Measurements from ENCODE around the gene GABRG3.
"Not testable (repeated sequence)": the region's sequence is repeated elsewhere in the genome, so short reads cannot be mapped to it uniquely, and the experiment has no call there.

GABRG3 gene

DNA sequence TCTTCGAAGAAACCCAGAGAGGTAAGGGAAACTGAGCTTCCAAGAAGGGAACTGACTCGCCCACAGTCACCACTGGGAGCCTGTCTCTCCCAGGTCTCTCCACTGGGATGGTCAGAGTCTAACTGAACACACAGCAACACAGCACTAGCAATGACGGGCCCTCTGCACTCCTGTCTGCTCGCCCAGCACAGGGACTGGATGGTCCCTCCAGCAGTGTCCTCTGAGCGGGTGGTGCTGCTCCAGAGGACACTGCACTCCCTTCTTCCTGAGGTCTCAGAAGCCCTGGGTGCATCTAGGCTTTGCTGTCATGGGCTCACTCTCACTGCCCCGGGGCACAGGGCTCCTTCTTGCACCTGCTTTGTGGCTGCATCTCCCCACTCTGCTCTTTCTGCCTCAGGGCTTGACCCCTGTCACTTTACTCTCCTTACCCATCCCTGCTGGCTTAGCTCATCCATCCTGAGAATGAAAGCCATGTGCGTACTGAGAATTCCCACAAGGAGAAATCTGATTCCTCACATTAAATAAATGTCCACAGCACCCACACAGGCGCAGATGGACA lies 356.6 kb downstream of the GABRG3 start:
- no peak for DNase-seq (ENCODE audit: low read depth, low spot score)

DNA sequence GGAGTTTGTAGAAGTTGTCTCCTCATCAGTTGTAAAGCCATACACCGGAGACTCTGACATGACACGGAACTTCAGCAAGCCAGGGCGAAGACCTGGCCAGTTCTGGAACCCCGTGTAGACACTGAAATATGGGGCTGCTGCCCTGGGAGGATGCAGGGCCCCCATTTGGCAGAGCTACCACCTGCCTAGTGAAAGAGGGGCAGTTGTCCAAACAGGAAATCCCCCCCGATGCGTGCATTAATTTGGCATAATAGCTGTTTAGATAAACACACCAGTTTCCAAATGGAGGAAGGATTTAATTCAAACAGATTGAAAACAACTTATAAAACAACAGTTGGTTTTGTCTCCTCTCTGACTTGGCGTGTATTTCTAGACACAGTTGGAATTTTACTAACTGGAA lies 357.2 kb downstream of the GABRG3 start:
- DNase-seq (ENCODE audit: low read depth, low spot score): no peak

DNA sequence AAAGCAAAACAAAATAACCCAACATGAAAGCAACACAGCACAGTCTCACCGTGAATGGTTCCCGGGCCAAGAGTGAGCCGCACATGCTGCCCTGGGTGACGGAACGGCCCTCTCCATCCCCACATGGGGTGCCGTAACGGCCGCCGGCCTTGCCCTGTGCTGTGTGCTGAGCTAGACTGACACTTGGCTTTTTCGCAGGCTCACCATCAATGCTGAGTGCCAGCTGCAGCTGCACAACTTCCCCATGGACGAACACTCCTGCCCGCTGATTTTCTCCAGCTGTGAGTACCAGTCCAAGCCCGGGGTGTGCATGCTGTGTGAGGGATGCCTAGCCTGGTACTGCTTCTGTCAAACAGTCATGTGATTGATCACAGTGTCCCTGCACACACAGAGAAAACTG lies 357.6 kb downstream of the GABRG3 start:
- no peak for DNase-seq (ENCODE audit: low read depth, low spot score)

DNA sequence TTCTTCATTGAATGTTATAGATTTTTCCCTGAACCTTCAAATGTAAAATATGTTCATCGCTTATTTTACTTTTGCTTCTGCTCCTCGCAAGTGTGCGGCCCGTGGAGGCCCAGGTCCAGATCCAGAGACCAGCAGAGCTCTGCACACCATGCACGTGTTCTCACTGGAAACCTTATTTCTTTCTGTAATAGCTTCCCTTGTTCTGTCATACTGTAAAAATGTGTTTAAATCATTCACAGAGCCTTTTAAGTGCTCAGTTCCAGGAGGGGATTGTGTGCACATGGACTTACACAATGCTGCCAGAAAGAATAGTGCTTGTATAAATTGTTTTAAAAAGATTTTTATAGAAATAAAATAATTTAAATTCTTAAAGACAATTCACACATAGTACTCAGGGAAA lies 359.3 kb downstream of the GABRG3 start:
- DNase-seq (ENCODE audit: low read depth, low spot score): no peak

DNA sequence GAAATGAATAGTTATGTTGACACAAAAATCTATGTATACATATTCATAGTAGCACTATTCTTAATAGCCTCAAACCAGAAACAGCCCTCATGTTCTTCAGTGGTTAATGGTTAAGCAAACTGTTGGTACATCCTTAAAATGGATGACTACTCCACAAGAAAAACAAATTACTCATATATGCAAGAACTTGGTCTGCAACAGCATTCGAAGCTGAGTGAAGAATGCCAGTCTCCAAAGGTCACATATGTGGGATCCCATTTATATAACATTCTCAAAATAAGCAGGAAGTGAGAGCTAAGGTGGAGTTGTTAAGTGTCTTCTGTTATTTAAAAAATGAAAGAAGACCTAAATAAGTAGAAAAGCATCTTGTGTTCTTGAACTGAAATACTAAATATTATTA lies 365.7 kb downstream of the GABRG3 start:
- DNase-seq (ENCODE audit: low read depth, low spot score): no peak

DNA sequence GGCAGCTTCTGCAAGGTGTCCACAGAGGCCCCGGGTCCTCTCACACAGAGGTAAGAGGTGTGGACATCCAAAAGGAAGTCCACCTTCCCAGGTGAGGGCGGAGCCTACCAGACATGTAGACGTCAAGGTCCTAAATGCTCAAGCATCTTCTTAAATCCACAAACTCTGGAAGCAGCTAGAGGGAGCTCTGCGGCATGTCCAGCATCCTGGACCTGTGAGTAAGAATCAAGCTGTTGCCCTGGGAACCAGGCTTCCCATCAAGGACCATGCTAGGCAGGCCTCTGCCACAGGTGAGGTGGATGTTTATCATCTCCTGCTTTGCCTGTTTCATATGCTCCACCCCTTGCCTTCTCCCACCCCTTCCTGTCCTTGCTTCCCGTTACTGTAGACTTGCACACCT lies 368.2 kb downstream of the GABRG3 start:
- DNase-seq (ENCODE audit: low read depth, low spot score): no peak

DNA sequence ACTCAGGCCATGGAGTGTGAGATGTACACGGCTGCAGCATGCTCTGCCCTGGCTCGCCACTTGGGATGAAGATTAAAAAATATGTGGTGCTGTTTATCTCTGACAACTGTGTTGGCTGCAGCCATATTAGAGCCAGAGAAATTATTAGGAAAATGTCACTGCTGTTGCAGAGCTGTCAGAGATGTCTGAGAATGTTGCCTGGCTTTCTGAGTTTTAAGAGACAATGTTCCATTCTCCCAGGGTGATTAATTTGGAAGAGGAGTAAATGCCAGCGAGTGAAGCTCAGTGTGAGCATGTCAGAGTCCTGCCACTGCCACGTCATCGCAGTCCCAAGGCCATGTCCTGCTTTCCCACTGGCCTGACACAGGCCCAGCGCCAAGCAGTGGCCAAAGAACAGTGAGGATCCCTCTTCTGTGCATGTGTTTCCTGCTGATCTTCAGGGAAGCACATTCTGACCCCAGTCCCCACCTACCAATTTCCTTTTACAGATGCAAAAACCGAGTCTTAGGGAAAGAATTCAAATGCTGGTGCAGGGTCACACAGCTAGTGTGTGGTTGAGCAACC lies 370.9 kb downstream of the GABRG3 start:
- DNase-seq (ENCODE audit: low read depth, low spot score): no peak

DNA sequence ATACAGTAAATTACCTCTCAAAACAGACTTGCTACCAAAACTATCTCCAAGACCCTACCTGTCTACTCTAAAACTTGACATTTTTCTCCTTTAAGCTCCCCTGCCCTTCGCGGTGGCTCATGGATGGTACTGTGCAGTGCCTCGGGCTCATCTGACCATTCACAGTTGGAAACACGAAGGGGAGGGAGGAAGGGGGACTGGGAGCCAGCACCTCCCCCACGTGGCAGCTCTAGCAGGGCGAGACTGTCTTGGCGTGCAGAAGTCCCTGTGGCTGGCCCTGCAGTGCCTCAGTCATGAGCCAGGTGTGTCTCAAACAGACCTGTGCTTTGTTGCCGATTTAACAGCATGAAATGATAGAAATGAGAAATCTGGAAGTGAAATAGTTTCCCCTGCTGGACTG lies 372.0 kb downstream of the GABRG3 start:
- no peak for DNase-seq (ENCODE audit: low read depth, low spot score)

DNA sequence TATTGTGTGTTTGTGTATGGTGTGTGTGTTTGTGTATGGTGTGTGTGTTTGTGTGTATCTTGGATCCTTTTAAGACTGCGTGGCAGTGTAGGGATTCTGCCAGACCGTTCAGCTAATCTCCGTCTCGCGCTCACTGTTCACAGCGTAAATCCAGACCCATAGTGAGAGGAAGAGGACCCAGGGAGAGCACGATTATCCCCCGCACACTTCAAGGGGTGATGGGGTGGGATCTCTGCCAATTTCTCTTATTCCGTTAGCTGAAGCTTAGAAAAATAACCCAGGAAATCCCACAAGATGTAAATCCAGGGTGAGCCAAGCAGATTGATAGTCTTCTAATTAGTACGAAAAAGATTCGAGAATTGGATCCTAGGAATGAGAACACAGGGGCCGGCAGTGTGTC lies 381.2 kb downstream of the GABRG3 start:
- DNase-seq (ENCODE audit: low read depth, low spot score): no peak

DNA sequence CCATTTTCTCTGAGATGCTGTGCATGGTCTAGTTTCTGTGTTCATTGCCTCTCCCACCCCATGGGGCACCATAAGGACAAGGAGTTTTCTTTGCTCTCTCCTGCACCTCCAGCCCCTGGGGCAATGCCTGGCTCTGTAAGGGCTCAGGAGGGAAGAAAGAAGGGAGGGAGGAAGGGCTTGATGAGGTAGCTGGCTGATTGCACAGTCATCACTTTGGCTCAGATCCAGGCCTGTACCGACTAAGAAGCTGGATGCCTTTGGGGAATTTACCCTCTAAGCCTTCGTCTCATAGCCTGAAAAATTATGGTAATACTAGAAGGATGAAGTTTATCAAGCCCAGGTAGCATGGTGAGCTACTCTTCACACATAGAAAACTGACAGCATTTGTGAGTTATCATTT lies 382.9 kb downstream of the GABRG3 start:
- no peak for DNase-seq (ENCODE audit: low read depth, low spot score)

DNA sequence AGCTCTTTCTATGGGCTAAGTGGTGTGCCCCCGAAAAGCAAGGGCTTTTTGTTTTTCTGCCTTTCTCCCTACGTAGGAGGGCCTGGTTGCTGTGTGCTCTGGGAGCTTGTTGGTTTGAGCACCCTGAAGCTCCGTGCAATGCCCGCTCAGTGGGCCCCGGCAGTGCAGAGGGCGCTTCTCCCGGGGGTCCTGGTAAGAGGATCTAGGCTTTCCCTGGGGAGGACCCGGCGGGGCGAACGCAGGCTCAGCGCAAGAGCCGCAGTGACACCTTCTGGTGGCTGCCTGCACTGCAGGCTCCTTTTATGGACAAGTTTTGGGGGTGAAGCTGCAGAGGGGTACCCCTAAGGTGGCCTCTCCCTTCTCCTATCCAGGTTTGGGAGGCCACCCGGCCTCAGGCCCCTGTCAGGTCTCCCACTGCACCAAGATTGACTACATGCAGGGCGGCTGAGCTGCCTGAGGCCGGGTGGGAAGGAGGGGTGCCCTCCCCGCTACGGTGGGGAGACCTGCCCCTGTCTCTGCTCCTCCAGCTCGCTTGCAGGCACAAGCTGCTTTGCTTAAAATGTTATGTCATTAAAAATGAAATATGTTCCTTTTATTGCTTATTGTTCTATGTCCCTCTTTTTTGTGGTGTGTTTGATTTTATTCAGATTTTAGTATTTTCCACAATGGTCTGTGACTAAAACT lies 387.9 kb downstream of the GABRG3 start:
- no peak for DNase-seq (ENCODE audit: low read depth, low spot score)

DNA sequence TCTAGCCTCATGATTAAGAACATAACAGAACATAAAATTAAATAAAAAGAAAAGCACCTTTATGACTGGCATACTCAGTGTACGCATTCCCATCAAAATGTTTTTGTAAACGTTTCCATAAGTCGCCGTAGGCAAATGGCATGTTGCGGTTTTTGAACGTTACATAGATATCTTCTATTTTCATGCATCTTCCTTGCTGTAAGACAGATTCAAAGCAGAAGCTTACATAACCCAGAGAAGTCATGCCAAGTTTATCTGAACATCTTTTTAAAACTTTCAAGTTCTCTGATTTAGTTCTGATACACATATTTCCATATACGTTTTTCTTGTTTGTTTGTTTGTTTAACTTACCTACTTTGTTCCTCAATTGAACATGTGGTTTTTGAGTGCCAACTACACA lies 388.6 kb downstream of the GABRG3 start:
- DNase-seq (ENCODE audit: low read depth, low spot score): no peak

DNA sequence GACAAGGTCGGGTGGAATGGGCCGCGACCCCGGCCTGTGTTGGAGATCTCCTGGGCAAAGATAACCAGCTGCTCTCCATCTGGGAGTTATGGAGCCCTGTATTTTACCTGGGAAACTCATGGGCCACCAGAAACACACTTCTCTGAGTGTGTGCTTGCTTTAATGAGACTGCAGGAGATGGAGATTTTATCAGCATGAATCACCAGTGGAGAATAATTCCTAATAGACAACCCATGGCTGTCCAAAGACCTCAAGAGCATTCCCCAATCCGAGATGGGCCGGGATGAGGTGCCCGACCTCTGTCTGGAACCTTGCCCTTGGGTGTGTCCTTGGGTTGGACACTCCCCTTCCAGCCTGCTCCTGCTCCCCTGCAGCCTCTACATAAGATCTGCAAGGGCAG lies 389.3 kb downstream of the GABRG3 start:
- DNase-seq (ENCODE audit: low read depth, low spot score): no peak

DNA sequence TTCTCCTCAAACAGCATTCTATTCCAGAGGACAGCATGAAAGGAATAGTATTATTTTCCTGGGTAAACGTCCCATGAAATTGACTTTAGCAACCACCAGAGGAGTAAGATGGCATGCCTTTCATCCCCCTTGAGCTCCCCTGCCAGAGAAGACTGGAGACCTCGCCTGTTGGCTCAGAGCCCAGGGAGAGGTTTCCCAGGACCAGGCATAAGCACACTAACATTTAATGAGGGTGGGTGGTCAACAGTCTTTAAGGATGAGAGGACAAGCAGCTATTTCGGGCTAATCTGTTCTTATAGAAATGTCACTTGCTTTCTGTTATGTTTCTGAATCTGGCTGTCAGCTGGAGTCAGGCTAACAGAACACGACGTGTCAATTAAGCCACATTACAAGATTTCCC lies 390.5 kb downstream of the GABRG3 start:
- no peak for DNase-seq (ENCODE audit: low read depth, low spot score)

DNA sequence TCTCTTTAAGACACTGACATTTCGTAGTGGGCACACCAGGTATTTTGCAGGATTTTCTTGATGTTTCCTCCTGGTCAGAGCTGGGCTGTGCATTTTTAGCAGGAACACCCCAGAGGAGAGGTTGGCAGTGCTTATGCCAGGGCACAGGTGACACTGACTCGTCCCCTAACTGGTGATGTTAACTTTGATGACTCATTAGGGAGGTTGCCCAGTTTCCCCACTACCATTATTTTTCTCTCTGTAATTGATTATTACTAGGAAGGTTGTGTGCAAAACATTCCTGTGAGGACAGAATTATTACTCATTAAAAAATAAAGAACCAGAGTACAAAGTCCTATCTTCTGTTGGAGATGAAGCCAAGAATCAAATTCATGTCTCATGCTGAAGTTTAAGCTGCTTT lies 394.5 kb downstream of the GABRG3 start:
- DNase-seq (ENCODE audit: low read depth, low spot score): no peak

DNA sequence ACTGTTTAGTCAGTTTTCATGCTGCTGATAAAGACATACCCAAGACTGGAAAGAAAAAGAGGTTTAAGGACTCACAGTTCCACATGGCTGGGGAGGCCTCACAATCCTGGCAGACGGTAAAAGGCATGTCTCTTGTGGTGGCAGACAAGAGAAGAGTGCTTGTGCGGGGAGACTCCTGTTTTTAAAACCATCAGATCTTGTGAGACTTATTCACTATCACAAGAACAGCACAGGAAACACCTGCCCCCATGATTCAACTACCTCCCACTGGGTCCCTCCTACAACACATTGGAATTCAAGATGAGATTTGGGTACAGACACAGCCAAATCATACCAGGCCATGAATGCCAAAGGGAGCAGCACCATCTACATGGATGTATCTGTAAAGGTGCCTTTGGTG lies 406.4 kb downstream of the GABRG3 start:
- DNase-seq (ENCODE audit: low read depth, low spot score): not testable (repeated sequence)

DNA sequence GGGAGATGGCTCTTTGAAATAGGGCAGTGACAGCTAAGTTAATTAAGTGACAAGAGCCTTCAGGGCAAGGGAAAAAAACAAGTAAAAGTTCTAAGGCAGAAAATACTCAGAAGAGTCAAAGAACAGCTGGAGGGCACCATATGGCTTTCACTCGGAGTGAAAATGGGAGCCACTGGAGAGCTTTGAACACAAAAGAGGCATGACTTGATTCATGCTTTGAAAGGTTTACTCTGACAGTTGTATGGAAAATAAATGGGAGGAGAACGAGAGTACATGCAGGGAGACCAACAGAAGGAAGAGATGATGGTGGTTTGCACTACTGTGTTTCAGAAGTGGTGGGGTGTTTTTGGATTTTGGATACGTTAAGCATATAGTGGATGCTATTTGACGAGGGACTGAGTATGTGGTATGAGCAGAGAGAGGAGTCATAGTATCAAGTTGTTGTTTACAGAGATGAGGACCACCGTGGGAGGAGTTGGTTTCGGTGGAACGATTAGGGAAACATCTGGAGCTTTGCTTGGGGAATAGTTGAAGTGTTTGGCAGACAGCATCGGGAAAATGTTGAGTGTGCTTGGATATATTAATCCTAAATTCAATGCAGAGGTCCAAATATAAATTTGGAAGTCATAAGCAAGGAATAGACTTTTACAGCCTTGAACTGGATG lies 411.5 kb downstream of the GABRG3 start:
- DNase-seq (ENCODE audit: low read depth, low spot score): no peak

DNA sequence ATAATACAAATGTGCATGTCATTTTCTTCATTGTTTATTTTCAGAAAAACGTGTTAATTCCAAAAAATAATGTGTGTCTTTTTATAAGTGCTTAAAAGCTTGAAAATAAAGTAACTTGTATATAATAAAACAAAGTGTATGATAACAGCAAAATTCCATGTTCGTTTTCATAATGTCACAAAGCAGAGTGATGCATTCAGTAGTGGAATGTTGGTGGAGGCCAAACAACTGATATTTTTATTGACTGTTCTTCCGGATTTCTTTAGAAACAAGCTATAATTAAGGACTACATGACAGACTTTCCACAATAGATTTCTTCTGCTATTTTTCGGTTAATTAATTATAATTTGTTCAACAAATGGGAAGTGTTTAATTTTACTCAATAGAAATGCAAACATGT lies 412.7 kb downstream of the GABRG3 start:
- DNase-seq (ENCODE audit: low read depth, low spot score): no peak

DNA sequence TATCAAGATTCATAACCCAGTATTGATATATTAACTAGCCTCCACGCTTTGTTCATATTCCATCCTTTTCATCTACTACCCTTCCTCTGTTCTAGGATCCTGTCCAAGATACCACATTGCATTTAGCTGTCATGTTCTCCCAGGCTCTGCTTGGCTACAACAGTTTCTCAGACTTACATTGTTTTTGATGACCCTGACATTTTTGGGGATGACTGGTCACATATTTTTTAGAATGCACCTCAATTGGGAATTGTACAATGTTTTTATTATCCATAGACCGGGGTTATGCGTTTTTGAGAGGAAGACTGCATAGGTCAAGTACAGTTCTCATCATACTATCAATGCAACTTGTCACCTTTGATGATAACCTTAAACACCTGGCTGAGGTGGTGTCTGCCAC lies 421.2 kb downstream of the GABRG3 start:
- no peak for DNase-seq (ENCODE audit: low read depth, low spot score)

DNA sequence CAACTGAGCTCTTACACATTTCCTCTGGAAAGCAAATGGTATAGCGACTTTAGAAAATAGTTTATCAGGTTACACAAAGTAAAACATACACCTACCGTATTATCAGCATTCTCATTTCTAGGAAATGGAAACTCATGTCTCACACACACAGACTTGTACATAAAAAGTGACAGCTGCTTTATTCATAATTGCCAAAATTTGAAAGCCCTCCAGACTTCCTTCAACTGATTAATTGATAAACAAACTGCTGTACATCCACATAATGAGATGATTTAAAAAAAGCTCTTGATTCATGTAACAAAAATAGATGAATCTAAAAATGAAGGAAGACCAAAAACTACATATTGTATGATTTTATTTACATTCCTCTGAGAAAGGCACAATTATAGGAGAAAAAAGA lies 425.5 kb downstream of the GABRG3 start:
- DNase-seq (ENCODE audit: low read depth, low spot score): no peak

DNA sequence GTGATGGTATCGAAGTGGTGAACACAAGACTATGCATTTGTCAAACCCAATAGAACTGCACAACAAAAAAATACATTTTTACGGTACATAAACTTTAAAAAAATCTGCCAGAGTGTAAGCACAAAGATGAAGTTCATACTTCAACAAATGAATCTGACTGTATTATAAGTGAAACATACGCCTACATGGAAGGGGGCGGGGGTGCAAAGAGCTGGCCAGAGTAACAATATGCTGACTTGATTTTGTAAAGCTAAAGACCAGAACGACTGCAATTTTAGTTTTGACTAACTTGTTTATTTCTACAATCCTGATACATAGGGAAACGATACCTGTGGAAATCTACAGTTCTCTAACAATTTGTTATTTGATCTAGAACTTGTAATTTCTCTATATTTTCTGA lies 426.0 kb downstream of the GABRG3 start:
- no peak for DNase-seq (ENCODE audit: low read depth, low spot score)

DNA sequence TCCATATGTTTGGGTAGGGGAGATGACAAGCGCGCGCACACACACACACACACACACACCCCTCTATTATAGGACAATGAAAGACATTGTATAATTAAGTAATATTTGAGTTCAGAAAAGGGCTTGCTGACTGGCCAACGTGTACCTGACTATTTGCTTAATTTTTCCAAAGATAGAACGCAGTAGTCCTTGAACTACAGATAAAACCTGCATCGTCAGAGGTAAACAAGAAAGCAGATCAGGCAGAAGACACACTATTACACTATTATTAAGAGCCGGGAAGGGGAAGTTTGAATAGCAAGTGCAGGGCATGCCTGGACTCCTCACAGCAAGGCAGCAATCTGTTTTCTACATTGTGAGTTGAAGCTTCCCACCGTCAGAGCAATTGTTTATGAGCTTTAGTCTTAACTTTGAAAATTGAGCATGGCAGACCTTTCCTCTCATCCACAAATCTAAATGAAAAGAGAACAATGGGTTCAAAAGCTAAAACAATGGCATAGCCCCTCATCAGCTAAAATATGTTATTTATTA lies 427.7 kb downstream of the GABRG3 start:
- no peak for DNase-seq (ENCODE audit: low read depth, low spot score)

DNA sequence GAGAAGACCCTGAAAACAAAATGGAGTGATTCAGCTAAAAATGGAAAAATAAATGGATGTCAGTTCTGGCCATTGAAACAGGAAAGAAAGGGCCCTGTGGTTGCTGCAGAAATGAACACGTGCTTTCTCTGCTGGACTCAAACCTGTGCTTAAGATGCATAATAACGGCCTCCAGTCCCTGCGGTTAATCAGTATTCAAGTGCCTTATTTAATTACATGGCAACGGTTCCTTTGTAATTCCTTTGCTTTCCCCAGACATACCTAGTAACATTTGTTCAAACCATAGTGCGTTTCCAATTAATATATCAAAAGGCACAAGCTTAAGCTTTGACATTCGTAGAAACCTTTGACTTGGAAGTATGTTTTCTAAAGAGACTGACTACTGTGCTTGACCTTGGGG lies 428.3 kb downstream of the GABRG3 start:
- DNase-seq (ENCODE audit: low read depth, low spot score): no peak

All from brain pericyte (primary cell).